SU-DHL-6 (cell line): ENCODE data around the gene CNBD2.
"Not testable (repeated sequence)": the region's sequence is repeated elsewhere in the genome, so short reads cannot be mapped to it uniquely, and the experiment has no call there.

Experiments used
- H2AFZ ChIP-seq: fragments of 200-600 bp; sonication (generic); 2 replicates; pipeline ENCODE4 v1.6.1; 2014; ENCODE audit warnings: low read depth, mild to moderate bottlenecking, moderate library complexity, mixed read lengths, antibody characterized with exemption, low read length; ENCODE audit not compliant: severe bottlenecking
- H3F3A ChIP-seq: fragments of 200-600 bp; shearing (Covaris generic); 2 replicates; pipeline ENCODE4 v1.6.0; 2016; ENCODE audit warnings: antibody characterized with exemption, mild to moderate bottlenecking; ENCODE audit not compliant: insufficient read depth
- H3K27ac ChIP-seq: fragments of 200-600 bp; sonication (generic); 2 replicates; pipeline ENCODE4 v1.5.1; 2016; ENCODE audit warnings: low read depth, mild to moderate bottlenecking, low read length, moderate library complexity, mixed read lengths
- H3K27me3 ChIP-seq: fragments of 200-600 bp; sonication (generic), shearing (Covaris generic); 2 replicates; pipeline ENCODE4 v1.6.0; 2014; ENCODE audit warnings: mild to moderate bottlenecking, low read length
- H3K36me3 ChIP-seq: fragments of 200-600 bp; sonication (generic); 2 replicates; pipeline ENCODE4 v1.6.1; 2014; ENCODE audit warnings: mild to moderate bottlenecking, low read length, mixed read lengths
- H3K4me2 ChIP-seq: fragments of 300-600, 200-600 bp; shearing (Covaris generic), sonication (generic); 2 replicates; pipeline ENCODE4 v1.6.0; 2014; ENCODE audit warnings: low read length, low read depth, mild to moderate bottlenecking; ENCODE audit not compliant: poor library complexity, severe bottlenecking
- H3K4me3 ChIP-seq: fragments of 200-600 bp; sonication (generic); 2 replicates; pipeline ENCODE4 v1.5.1; 2014; ENCODE audit warnings: antibody characterized with exemption, low read length, mild to moderate bottlenecking, mixed read lengths; ENCODE audit not compliant: insufficient read depth, poor library complexity, severe bottlenecking
- H3K79me2 ChIP-seq: fragments of 200-600 bp; sonication (generic); 2 replicates; pipeline ENCODE4 v1.6.1; 2014; ENCODE audit warnings: mild to moderate bottlenecking, low read length, moderate library complexity; ENCODE audit not compliant: insufficient read depth
- H3K9ac ChIP-seq: fragments of 200-600 bp; sonication (generic); 2 replicates; pipeline ENCODE4 v1.7.0; 2014; ENCODE audit warnings: mild to moderate bottlenecking, low read length
- H3K9me2 ChIP-seq: fragments of 200-600 bp; sonication (generic); replicated peaks from 2 replicates; pipeline ENCODE4 v1.6.1; 2014; ENCODE audit warnings: low read length; ENCODE audit not compliant: insufficient read depth
- H3K9me3 ChIP-seq: fragments of 200-600 bp; sonication (generic); 2 replicates; pipeline ENCODE4 v1.6.1; 2014; ENCODE audit warnings: low read length, mixed read lengths; ENCODE audit not compliant: insufficient read depth
- H4K20me1 ChIP-seq: fragments of 200-600 bp; sonication (generic); 2 replicates; pipeline ENCODE4 v1.6.1; 2014; ENCODE audit warnings: low read depth, mild to moderate bottlenecking, antibody characterized with exemption, low read length, moderate library complexity, mixed read lengths
- EZH2phosphoT487 ChIP-seq: fragments of 200-600 bp; sonication (generic), shearing (Covaris generic); conservative IDR thresholded peaks from 2 replicates; pipeline ENCODE4 v1.6.1; 2018; ENCODE audit warnings: mild to moderate bottlenecking, antibody characterized with exemption, low read length, moderate library complexity, mixed read lengths
- TF ChIP-seq, protein P1 (sequence below): fragments of 200-600 bp; sonication (generic); IDR thresholded peaks from one replicate; pipeline ENCODE4 v1.5.1; 2017; ENCODE audit warnings: antibody characterized with exemption, mild to moderate bottlenecking, low read length, moderate library complexity; ENCODE audit not compliant: insufficient read depth, poor library complexity, severe bottlenecking

The CNBD2 gene

DNA sequence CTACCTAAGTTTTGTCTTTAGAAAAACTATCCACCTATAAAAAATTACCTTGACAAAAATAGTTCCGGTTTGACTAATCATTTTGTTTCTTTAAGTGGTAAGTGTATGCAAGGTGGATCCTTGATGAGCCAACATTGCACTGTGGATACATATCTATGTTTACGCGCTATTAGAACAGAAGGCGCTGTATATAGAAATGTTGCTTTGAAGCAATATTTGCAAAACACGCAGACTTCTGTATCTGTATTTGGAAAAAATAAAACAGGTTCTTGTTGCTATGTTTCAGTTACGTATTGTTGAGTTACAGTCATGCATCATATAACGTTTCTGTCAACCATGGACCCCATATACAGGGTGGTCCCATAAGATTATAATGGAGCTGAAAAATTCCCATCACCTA, 18.3 kb upstream of the CNBD2 start:
- H3K9me2 ChIP-seq: no peaks in the 10 kb centered on the region
- peaks cover 5% of the 10 kb centered on the region; the same call in 1 of the 2 replicates for H3F3A ChIP-seq
- peaks cover 20% of the 10 kb centered on the region for H3K79me2 ChIP-seq
- H3K27me3 ChIP-seq: no peaks in the 10 kb centered on the region
- H3K4me2 ChIP-seq: no peak overlapping the region
- no peak overlapping the region for H3K27ac ChIP-seq
- no peaks in the 10 kb centered on the region for H3K9me3 ChIP-seq
- no peak overlapping the region for H2AFZ ChIP-seq
- H3K36me3 ChIP-seq: no peaks in the 10 kb centered on the region
- H3K9ac ChIP-seq: no peak overlapping the region
- H4K20me1 ChIP-seq: no peaks in the 10 kb centered on the region
- TF ChIP-seq, protein P1, sequence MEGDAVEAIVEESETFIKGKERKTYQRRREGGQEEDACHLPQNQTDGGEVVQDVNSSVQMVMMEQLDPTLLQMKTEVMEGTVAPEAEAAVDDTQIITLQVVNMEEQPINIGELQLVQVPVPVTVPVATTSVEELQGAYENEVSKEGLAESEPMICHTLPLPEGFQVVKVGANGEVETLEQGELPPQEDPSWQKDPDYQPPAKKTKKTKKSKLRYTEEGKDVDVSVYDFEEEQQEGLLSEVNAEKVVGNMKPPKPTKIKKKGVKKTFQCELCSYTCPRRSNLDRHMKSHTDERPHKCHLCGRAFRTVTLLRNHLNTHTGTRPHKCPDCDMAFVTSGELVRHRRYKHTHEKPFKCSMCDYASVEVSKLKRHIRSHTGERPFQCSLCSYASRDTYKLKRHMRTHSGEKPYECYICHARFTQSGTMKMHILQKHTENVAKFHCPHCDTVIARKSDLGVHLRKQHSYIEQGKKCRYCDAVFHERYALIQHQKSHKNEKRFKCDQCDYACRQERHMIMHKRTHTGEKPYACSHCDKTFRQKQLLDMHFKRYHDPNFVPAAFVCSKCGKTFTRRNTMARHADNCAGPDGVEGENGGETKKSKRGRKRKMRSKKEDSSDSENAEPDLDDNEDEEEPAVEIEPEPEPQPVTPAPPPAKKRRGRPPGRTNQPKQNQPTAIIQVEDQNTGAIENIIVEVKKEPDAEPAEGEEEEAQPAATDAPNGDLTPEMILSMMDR: no peak
- TF ChIP-seq EZH2phosphoT487: no peak
- no peak overlapping the region for H3K4me3 ChIP-seq

DNA sequence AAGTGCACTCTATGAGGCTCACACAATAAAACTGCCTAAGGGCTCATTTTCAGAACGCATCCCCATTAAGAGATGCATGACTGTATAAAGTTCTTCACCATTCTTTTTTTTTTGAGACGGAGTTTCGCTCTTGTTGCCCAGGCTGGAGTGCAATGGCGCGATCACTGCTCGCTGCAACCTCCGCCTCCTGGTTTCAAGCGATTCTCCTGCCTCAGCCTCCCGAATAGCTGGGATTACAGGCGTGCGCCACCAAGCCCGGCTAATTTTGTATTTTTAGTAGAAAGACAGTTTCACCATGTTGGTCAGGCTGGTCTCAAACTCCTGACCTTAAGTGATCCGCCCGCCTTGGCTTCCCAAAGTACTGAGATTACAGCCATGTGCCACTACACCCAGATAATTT, 16.3 kb upstream of the CNBD2 start:
- Histone ChIP-seq H3K79me2 (peaks cover 20% of the 10 kb centered on the region), H3K9ac (peak overlapping the region; percentile 98), H3K4me2 (peak overlapping the region; percentile 84)
- H3K36me3 ChIP-seq, H4K20me1 ChIP-seq, H3K9me3 ChIP-seq, H3K27ac ChIP-seq, H2AFZ ChIP-seq, H3K9me2 ChIP-seq, H3K27me3 ChIP-seq, H3F3A ChIP-seq, H3K4me3 ChIP-seq: not testable (repeated sequence)

DNA sequence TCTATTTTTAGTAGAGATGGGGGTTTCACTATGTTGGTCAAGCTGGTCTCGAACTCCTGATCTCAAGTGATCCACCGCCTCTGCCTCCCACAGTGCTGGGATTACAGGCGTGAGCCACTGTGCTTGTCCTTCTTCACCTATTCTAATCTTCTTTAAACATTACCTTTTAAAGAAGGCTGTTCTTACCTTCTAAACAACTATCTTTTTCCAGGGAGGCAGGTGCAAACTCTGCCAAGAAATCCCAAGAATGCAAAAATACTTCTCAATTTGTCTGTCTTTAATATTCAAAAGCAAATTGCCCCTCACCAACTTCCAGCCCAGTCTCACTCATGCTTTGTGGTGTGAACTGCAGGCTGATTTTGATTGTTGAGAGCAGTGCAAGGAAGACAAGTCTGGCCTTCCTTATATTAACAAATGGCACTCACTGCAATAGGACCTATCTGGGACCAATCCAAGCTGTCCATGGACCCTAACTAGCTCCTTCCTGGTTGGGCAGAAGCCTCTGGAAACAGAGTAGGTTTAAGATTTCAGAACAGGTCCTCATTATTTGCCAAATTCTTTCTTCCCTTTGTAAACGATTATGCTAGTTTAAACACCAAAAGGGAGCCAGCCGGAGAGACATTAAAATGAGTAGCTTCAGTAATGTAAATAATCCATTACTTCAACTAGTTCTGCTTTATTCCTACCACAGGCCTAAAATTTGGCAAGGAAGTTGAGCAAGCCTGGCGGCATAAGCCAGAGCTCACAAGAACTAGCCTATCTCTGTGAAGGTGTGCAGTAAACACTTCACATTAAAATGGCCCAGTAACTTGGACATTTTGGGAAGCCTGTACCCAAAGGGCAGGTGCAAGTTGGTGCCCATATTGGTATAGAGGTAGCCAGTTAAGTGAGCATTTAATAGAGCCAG, 15.7 kb upstream of the CNBD2 start:
- peaks cover 20% of the 10 kb centered on the region for H3K79me2 ChIP-seq
- H3K9ac ChIP-seq: peak overlapping the region; percentile 98
- H4K20me1 ChIP-seq: no peaks in the 10 kb centered on the region
- TF ChIP-seq, protein P1: no peak
- no peak for TF ChIP-seq EZH2phosphoT487
- H3K36me3 ChIP-seq: no peaks in the 10 kb centered on the region
- peak overlapping the region; percentile 96 for H3K27ac ChIP-seq
- H3F3A ChIP-seq: peaks cover 5% of the 10 kb centered on the region; the same call in 1 of the 2 replicates
- H3K4me2 ChIP-seq: peak overlapping the region; percentile 84
- no peaks in the 10 kb centered on the region for H3K9me2 ChIP-seq
- no peak overlapping the region for H2AFZ ChIP-seq
- H3K27me3 ChIP-seq: no peaks in the 10 kb centered on the region
- peak overlapping the region; percentile 59 for H3K4me3 ChIP-seq
- no peaks in the 10 kb centered on the region for H3K9me3 ChIP-seq
